Loucy (cell line): ENCODE data around the gene TP63.

Experiments
- EZH2phosphoT487 ChIP-seq: fragments of 200-600 bp; IDR thresholded peaks from 2 replicates; pipeline ENCODE4 v1.6.1; 2018; ENCODE audit warnings: antibody characterized with exemption, mild to moderate bottlenecking, moderate library complexity, borderline replicate concordance
- TF ChIP-seq, protein P1 (sequence below): fragments of 200-600 bp; sonication (generic); conservative IDR thresholded peaks from 2 replicates; pipeline ENCODE4 v1.5.1; 2014; ENCODE audit warnings: mild to moderate bottlenecking, antibody characterized with exemption, low read length

DNA sequence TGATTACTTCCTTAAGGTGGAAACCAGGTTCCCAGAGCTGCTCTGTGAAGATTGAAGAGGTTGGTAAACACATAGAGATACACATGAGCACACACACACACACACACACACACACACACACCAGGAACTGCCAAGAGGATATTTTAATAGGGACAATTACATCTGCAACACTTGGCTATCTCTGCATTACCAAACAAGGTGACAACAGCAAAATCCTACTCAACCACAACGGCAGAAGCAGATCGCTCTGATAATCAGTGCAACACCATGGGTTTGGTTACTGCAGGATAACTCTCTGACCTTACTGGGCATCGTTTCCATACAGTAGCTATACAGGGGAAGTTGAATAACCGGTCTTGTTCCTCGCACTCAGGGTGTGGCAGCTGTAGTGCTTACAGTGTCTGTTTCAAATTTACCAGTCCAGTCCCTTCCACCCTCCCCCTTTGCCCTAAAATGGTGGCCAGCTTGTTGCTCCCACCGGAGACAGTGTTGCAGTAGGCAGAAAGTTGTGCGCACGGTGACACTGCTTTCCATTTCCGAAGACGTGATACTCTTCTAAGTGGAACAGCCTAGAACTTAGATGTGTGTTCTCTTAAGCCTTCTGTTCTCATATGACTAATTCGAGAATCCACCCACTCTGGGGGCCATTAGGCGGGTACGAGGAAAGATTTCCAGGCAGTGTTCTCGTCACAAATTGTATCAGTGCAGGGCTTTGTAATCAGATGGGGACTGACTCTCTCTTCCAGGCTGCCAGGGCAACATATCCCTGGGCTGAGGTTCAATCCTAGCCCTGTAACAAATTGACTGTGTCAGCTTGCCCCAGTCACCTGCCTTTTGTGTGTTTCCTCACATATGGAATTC, 313.3 kb downstream of the TP63 start:
- TF ChIP-seq, protein P1, sequence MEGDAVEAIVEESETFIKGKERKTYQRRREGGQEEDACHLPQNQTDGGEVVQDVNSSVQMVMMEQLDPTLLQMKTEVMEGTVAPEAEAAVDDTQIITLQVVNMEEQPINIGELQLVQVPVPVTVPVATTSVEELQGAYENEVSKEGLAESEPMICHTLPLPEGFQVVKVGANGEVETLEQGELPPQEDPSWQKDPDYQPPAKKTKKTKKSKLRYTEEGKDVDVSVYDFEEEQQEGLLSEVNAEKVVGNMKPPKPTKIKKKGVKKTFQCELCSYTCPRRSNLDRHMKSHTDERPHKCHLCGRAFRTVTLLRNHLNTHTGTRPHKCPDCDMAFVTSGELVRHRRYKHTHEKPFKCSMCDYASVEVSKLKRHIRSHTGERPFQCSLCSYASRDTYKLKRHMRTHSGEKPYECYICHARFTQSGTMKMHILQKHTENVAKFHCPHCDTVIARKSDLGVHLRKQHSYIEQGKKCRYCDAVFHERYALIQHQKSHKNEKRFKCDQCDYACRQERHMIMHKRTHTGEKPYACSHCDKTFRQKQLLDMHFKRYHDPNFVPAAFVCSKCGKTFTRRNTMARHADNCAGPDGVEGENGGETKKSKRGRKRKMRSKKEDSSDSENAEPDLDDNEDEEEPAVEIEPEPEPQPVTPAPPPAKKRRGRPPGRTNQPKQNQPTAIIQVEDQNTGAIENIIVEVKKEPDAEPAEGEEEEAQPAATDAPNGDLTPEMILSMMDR: no peak
- TF ChIP-seq EZH2phosphoT487: no peak
